ENCODE results near the gene OR14A16. TPM values are rescaled to one million over a fixed set of nuclear protein-coding genes. Genes with fewer than 3 reads are reported as not detected.

Gene OR14A16
- total RNA-seq, 1 donor from 2014 or later = not detected

- DNase-seq (ENCODE audit: low spot score) = no peak
- intact Hi-C loops (cut with DNase I) = no loop called here
Measured at GRCh38 chr1:247797518-247797917, 26.4 kb downstream of the OR14A16 start.

DNA sequence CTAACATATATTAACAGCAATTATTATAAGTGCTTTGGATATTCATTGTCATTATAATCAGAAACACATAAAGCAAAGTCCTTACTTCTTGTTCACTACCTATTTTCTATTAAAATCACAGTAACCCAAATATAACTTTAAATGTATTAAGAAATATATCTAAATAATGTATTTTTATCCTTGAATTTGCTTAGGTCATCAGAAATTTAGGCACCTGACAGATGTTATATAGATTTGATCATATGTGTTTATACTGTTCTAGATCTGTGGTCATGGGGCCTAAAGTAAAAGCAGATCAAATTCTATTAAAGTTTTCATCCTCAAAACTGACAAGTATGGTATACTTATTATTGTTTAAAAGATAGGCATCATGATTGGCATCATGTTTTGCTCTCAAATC, 54.3 kb downstream of the OR14A16 start:
- intact Hi-C loops (cut with DNase I) = no loop called here
- DNase-seq (ENCODE audit: low spot score) = no peak

Other genes with a start within 250 kb of the OR14A16 start
- not detected for gene OR2G2, start 235.8 kb downstream of the OR14A16 start, total RNA-seq
- gene OR2G3, start 218.5 kb downstream of the OR14A16 start, total RNA-seq = not detected
- gene OR13G1, start 144.4 kb downstream of the OR14A16 start, total RNA-seq = not detected
- gene OR6F1, start 107.5 kb downstream of the OR14A16 start, total RNA-seq = not detected
- gene OR14K1, start 85.5 kb downstream of the OR14A16 start, total RNA-seq = not detected
- gene OR14A2, start 76.0 kb downstream of the OR14A16 start, total RNA-seq = not detected
- gene OR1C1, start 63.6 kb downstream of the OR14A16 start, total RNA-seq = not detected
- not detected for gene OR11L1, start 17.8 kb upstream of the OR14A16 start, total RNA-seq
- 1.2 TPM for gene TRIM58, start 33.1 kb upstream of the OR14A16 start, total RNA-seq
- not detected for gene OR2W3, start 71.5 kb upstream of the OR14A16 start, total RNA-seq
- not detected for gene OR2T8, start 96.1 kb upstream of the OR14A16 start, total RNA-seq
- gene OR2AJ1, start 100.8 kb upstream of the OR14A16 start, total RNA-seq = not detected
- gene OR2L8, start 124.7 kb upstream of the OR14A16 start, total RNA-seq = not detected
- not detected for gene OR2AK2, start 141.1 kb upstream of the OR14A16 start, total RNA-seq
- gene OR2L5, start 189.5 kb upstream of the OR14A16 start, total RNA-seq = not detected
- not detected for gene OR2L2, start 206.0 kb upstream of the OR14A16 start, total RNA-seq
- not detected for gene OR2L3, start 222.7 kb upstream of the OR14A16 start, total RNA-seq